ENCODE data around the gene RBMS1.

Gene RBMS1

GRCh38 chr2:160305081-160305750, 188.4 kb downstream of the RBMS1 start:
- no peak for DNase-seq (ENCODE audit: low read depth in 2 of 2)

GRCh38 chr2:160303527-160303926, 190.1 kb downstream of the RBMS1 start:
- DNase-seq (ENCODE audit: low read depth in 2 of 2), result no peak

GRCh38 chr2:160303076-160303475, 190.5 kb downstream of the RBMS1 start:
- no peak for DNase-seq (ENCODE audit: low read depth in 2 of 2)

- DNase-seq (ENCODE audit: low read depth in 2 of 2), result peak in 1 of 2 experiments; percentile 11
These were observed 192.2 kb downstream of the RBMS1 start for GRCh38 chr2:160301420-160301819.

- no peak for DNase-seq (ENCODE audit: low read depth in 2 of 2)
These were observed 193.4 kb downstream of the RBMS1 start for GRCh38 chr2:160300203-160300602.

- no peak for DNase-seq (ENCODE audit: low read depth in 2 of 2)
These were observed 194.1 kb downstream of the RBMS1 start for GRCh38 chr2:160299540-160299939.

- DNase-seq (ENCODE audit: low read depth in 2 of 2), result no peak
These were observed 194.6 kb downstream of the RBMS1 start for GRCh38 chr2:160298960-160299359.

GRCh38 chr2:160295519-160296207, 197.9 kb downstream of the RBMS1 start:
- no peak for DNase-seq (ENCODE audit: low read depth in 2 of 2)

- DNase-seq (ENCODE audit: low read depth in 2 of 2), result no peak
These were observed 198.7 kb downstream of the RBMS1 start for GRCh38 chr2:160294889-160295288.

GRCh38 chr2:160294339-160294803, 199.2 kb downstream of the RBMS1 start:
- DNase-seq (ENCODE audit: low read depth in 2 of 2), result peak in 1 of 2 experiments; percentile 27

GRCh38 chr2:160293391-160294091, 200.1 kb downstream of the RBMS1 start:
- no peak for DNase-seq (ENCODE audit: low read depth in 2 of 2)

GRCh38 chr2:160292225-160292624, 201.4 kb downstream of the RBMS1 start:
- no peak for DNase-seq (ENCODE audit: low read depth in 2 of 2)

GRCh38 chr2:160291382-160291781, 202.2 kb downstream of the RBMS1 start:
- DNase-seq (ENCODE audit: low read depth in 2 of 2), result no peak

GRCh38 chr2:160290598-160290997, 203.0 kb downstream of the RBMS1 start:
- no peak for DNase-seq (ENCODE audit: low read depth in 2 of 2)

GRCh38 chr2:160289831-160290230, 203.8 kb downstream of the RBMS1 start:
- no peak for DNase-seq (ENCODE audit: low read depth in 2 of 2)

- DNase-seq (ENCODE audit: low read depth in 2 of 2), result no peak
These were observed 204.5 kb downstream of the RBMS1 start for GRCh38 chr2:160289126-160289525.

- no peak for DNase-seq (ENCODE audit: low read depth in 2 of 2)
These were observed 205.3 kb downstream of the RBMS1 start for GRCh38 chr2:160288324-160288723.

GRCh38 chr2:160287476-160287875, 206.1 kb downstream of the RBMS1 start:
- DNase-seq (ENCODE audit: low read depth in 2 of 2), result no peak

GRCh38 chr2:160286551-160286950, 207.1 kb downstream of the RBMS1 start:
- no peak for DNase-seq (ENCODE audit: low read depth in 2 of 2)

- DNase-seq (ENCODE audit: low read depth in 2 of 2), result no peak
These were observed 209.9 kb downstream of the RBMS1 start for GRCh38 chr2:160283675-160284074.

- no peak for DNase-seq (ENCODE audit: low read depth in 2 of 2)
These were observed 211.5 kb downstream of the RBMS1 start for GRCh38 chr2:160282063-160282580.

GRCh38 chr2:160281213-160281612, 212.4 kb downstream of the RBMS1 start:
- DNase-seq (ENCODE audit: low read depth in 2 of 2), result no peak
